HG03565 (cell line): ENCODE data around the gene ARHGEF39.

ENCODE experiments used
- ATAC-seq: cut with Tn5 transposase; IDR thresholded peaks from one replicate; pipeline ENCODE4 v1.9.1; 2021; ENCODE audit warnings: mild to moderate bottlenecking, moderate library complexity; ENCODE audit not compliant: unreplicated experiment

The ARHGEF39 gene

DNA sequence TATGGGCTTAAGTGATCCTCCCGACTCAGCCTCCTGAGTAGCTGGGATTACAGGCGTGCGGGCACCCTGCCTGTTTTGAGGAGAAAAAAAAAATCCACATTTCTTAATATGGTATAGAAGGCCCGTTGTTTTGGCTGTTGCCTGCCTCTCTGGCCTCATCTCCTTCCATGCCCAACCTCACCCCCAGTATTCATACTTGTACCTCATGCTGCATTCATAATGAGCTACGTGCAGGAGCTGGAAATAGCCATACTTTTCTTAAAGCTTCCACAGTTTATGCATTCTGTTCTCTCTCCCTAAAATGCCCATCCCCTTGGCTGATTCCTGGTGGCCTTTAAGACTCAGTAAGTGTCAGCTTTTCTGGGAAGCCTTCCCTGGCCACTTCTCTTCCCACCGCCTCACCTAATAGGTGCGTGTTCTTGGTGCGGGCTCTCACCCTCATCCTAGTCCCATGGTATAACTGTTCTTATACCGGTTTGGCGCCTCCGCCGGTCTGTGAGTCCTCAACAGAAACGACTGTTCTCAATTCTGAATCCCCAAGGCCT lies 26.8 kb upstream of the ARHGEF39 start:
- ATAC-seq, result no peak

DNA sequence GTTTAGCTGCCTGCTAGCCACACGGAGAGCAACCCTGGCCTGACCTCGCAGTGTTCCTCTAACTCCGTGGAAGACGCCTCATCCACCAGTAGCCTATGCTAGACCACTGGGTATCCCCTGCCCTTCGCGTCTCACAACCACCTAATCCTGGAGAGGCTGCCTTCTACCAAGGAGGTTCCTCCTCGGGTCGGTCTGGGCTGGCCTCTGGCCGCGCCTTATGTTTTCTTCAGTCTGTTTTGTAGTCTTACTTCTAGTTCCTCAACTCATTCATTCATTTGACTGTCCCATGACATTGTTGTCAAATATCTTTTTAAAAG lies 26.3 kb upstream of the ARHGEF39 start:
- ATAC-seq, result no peak

DNA sequence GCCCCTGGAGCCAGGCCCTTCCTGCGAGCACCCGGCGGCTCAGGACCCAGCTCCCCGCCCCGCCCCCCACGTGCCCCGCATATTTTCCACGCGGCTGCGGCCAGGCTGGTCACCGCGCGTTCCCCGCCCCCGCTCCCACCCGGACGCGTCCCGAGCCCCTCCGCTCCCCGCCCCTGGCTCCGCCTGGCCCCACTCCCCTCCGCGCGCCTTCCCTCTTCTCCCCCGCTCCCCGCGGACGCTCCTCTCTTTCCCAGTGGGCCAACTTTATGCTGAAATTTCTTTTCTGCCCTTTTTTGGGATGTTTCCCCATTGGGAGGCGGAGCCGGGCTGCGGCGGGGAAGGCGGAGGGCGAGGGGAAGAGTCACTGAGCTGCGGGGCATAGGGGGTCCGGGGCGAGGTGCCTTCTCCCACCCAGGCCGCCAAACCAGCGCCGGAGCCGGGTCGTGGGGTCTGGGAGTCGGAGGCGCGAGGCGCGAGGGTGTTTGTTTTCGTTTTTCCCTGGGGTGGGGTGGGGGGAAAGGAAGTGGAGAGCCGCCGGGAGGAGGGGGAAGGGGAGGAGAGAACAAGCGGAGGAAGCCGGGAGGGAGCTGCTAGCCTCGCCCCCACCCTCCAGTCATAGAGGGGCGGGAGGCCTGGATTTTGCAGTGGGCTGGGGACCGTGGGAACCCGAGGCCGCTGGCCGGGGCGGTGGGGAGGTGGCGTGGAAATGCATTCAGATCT lies 25.8 kb upstream of the ARHGEF39 start:
- no peak for ATAC-seq

DNA sequence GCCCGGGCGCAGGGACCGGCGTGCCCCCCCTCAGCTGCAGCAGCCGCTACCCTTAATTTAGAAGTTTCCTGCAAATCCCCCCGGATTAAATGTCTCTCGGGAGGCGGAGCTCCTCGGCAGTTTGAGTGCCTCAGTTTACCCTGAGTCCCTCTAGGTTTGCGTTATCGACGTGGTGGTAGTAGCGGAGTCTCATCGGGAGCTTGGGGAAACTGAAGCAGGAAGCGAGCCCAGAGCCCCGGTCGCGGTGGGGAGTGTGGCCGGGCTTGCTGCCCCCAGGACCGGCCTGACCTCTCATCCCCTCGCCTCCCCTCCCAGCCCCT lies 25.3 kb upstream of the ARHGEF39 start:
- no peak for ATAC-seq

DNA sequence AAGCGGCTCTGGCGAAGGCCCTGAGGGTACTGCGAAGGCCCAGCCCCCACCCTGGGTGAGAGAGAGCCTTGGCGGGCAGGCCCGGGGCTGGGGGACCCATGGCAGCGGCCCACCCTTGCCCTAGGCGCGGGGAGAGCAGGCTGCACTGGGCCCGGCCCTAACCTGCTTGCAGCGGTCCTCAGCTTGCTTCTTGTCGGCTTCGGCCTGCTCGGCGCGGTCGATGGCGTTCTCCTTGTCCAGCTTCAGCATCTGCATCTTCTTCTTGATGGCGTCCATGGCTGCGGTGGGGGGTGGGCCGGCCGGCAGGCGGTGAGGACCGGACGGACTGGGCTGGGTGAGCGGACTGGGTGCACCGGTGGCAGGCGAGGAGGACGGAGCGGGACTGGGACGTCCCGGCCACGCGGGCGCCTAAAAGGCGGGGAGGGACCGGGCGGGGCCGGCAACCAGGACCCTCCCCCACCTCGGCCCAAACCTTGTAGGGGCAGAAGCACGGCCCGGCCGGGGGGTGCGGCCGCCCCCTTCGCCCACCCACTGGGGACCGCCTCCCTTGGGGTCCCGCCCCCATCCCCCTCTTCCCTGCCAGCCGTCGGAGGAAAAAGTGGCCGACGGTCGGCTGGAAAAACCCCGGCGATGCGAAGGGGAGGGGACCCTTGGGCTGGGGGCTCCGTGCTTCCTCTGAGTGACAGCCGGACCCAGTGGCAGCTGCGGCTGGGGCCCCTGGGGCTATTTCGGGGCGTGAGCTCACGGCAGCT lies 24.7 kb upstream of the ARHGEF39 start, which contains the start of gene TPM2:
Gene TPM2 (minus strand): TSS at position 384 of the 752 bp plus-strand sequence. CDS start 108 bp downstream, at position 276.
- no peak for ATAC-seq

DNA sequence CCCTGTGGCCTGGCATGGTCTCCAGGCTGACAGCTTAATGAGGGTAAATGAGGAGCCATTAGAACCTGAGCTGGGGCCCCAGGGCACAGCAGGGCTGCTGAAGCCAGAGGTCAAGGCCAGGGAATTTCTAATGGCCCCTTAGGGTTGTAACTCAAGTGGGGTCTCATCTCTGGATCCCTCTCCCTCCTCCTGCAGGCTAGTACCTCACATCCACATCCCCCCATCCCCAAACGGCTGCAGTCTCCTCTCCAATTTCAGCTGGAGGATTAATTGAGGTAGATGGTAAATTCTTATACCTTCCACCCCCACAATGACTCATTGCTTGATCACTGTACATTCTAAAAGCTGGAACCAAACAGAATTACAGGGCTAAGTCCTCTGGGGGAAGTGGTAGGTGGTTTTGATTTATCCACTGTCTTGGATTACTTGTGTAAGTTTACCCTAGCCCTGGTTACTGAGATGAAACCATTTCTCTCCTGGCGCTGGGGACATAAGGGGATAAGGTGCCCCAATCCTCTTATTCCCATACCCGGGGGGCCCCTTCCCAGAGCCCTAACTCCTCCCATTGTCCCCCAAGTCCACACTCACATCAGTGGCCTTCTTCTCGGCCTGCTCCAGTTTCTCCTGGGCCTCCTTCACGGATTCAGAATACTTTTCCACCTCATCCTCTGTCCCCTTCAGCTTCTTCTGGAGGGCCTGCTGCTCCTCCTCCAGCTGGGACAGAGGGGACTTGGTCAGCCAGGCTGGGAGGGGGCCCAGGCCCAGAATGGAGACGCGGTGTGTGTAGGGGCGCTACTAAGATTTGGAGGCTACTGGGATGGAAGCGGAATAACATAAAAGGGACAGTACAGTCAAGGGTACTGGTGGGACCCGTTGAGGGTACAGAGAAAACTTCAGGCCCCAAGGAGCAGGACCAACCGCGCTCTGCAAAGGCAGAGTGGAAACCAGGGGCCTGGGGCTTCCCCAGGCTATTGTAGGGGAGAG lies 23.9 kb upstream of the ARHGEF39 start:
- ATAC-seq, result no peak

DNA sequence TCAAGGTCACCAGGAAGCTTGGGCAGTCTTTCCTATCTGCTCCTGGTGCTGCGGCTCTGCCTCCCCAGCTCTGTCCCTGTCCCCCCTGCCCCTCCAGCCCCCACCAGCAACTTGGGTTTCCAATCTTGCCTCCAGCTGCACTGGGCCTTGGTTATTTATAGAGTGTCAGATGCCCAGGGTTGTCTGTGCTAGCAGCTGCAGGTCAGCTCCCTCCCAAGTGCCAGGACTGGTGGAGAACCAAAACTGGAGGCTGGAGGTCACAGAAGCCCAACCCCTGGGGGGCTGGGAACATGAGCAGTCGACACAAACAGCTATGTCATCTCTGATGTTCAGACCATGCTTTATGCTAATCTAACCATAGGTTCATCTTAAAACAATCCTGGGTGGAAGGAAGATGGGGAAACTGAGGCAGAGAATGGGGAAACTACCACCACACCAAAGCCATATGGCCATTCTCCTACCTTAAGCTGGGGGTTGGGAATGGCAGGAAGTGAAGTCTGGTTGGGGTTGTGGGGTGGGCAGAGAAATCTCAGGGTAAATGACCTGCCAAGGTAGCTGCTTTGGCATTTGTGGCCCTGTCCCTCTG lies 23.1 kb upstream of the ARHGEF39 start:
- ATAC-seq, result no peak

DNA sequence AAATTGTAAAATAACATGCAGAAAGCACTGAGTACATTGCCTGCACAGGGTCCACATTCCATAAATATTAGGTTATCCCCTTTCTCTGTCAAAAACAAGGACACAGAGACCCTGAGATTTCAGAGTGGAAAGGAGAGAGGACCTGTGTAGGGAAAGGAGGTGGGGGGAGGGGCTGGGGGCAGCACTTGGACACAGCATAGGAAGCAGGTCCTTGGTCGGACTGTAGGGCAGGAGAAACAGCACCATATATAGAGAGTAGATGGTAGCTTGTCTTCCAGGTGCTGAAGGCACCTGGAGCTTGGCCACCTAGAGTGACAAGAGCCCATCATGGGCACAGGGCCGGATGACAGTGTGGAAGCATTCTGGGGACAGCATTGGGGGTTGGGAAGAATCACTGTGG lies 22.3 kb upstream of the ARHGEF39 start:
- ATAC-seq, result no peak

DNA sequence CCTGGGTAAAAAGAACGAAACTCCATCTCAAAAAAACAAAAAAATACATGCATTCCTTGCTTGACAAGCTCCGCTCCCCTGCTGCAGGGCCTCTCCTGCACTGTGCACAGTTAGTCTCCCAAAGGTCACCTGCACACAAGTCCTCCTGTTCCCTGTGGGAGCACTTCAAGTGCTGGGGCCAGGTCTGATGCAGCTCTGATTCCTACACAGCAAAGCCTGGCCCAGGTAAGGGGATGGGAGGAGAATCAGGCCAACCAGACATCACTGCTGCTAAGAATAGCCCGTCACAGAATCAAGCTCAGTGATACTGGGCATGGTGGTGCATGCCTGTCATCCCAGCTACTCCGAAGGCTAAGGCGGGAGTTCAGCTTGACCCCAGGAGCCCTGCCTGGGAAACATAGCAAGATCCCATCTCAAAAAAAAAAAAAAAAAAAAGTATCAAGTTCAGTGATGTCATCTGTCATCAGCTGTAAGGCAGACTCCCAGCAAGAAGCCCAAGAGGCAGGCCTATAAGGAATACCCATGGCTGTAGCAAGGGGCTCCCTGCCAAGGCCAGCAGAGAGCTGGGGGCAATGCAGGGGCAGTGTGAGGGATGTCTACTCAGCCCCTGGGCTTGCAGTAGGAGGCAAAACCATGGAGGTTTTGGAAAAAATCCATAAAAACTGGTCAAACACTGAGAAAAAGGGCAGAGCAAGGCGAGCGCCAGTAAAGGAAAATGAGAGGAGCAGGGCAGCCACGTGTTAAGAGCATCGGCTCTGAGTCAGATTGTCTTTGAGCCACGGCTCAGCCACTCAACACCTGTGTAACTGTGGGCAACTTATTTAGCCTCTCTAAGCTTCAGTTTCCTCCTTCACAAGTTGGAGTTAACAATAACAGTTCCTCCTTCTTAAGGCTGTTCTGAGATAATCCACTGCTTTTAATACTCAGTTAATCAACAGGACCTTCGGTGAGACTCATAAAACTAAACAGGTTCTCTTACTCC lies 21.5 kb upstream of the ARHGEF39 start:
- no peak for ATAC-seq

DNA sequence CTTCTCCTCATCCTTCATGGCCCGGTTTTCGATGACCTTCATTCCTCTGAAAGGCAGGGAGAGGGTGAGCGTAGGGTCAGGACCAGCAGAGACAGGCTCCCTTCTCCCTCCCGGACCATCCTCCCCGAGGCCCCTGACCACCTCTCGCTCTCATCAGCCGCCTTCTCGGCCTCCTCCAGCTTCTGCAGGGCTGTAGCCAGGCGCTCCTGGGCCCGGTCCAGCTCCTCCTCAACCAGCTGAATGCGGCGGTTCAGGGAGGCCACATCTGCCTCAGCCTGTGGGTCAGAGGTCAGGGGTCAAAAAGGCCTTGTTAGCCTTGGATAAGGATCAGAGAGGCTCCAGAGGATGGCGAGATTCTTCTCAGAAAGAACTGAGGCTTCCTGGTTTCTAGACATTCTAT lies 20.5 kb upstream of the ARHGEF39 start:
- no peak for ATAC-seq

DNA sequence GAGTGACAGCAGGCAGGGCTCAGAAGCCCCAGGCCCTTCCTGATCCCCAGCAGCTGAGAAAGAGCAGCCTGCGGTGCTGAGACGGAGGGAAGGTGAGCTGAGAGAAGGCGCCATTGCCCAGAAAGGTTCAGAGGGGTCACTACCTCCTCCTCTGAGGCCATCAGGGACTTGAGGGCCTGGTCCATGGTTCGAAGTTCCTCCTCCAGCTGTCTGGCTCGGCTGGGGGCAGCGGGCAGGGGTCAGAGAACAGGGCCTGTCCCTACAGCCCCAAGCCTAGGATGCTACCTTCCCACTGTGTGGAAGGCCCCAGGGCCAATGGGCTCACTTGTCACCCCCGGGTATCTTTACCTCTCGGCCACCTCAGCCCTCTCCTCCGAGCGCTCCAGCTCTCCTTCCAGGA lies 19.9 kb upstream of the ARHGEF39 start:
- no peak for ATAC-seq

DNA sequence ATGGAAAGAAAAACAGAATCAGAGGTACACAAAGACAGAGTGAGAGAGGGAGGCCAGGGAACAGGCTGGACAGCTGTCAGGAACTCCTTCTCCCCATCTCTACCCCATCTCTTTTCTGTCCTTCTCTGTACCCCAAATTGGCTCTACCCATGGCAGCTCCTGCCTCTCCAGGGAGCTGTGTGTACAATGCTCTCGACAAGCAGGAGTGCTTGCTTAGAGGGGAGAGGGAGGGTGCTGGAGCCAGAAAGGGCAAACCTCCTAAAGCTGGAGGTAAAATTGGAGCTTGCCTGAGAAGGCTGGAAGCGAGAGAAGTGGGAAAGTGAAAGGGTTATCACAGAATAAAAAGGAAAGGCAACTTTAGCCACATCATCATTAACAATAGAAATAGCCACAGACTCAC lies 18.3 kb upstream of the ARHGEF39 start:
- ATAC-seq, result no peak

DNA sequence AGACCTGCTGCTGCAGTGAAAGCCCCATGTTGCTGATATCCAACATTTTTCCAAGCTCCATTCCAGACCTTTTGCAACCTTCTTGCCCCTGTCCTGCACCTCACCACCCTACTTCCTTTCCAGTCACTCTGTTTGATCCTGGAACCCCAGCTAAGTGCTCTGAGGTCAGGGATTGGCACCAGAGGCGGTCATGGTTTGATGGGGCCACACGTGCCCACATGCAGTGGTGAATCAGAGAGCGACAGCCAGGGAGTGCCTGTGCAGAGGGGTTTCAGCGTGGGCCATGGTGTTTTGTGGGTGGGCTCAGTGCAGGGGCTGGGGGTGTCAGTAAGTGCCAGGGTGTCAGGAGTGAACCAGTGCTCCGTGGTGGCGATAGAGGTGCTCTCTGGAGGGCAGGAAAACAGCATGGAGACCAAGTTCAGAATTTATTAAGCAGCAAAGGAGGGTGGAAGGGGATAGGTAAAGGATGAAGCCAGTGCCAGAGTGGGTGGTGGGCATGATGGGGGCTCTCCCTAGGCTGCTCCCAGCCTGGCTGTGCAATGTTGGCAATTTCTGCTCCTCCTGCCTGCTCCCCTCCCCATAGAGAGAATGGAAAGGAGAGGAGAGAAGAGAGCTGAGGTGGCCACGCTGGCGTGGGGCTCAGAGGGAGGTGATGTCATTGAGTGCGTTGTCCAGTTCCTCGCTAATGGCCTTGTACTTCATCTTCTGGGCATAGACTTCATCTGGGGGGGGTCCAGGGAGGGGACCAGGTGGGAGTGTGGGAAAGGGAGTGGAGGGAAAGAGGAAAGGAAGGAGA lies 17.7 kb upstream of the ARHGEF39 start:
- no peak for ATAC-seq

DNA sequence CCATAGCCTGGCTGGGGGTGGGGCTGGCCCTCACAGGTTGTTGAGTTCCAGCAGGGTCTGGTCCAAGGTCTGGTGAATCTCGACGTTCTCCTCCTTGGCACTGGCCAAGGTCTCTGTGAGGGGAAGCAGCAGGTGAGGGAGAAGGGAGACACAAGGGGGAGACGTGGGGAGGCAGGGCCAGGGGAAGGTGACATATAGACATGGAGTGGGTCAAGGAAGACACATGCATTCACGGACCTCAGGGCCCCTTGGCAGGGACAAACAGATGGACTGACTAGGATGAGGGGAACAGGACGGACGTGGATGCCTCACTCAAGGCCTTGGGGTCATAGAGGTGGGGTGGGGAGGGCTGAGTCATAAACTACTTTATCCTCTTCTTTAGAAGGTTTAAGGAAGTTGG lies 17.1 kb upstream of the ARHGEF39 start:
- ATAC-seq, result no peak

DNA sequence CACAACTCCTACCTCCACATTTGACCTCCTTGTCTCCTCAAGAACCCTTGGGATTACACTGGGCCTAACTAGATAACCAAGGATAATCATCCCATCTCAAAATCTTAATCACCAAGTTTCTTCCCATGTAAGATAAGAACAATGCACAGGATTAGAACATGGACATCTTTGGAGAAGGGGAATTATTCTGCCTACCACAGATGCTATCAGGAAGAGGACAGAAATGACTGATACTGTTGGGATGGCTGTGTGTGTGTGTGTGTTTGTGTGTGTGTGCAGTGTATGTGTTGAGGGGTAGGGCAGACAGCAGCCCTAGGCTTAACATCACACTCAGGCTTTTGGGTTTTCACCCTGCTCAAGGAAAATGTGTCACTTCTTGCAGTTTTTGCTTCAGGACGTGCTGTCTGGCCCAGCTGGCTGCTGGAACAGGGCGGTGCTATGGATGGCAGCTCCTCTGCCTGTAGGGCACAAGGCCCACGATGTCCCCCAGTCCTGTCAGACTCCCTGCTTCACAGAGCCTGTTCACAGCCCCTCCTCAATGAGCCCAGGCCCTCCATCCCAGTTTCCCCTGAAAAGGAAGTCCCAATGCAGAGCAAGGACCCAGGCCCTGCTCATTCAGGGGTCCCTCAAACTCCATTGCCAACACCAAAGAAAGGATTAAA lies 16.5 kb upstream of the ARHGEF39 start:
- no peak for ATAC-seq

DNA sequence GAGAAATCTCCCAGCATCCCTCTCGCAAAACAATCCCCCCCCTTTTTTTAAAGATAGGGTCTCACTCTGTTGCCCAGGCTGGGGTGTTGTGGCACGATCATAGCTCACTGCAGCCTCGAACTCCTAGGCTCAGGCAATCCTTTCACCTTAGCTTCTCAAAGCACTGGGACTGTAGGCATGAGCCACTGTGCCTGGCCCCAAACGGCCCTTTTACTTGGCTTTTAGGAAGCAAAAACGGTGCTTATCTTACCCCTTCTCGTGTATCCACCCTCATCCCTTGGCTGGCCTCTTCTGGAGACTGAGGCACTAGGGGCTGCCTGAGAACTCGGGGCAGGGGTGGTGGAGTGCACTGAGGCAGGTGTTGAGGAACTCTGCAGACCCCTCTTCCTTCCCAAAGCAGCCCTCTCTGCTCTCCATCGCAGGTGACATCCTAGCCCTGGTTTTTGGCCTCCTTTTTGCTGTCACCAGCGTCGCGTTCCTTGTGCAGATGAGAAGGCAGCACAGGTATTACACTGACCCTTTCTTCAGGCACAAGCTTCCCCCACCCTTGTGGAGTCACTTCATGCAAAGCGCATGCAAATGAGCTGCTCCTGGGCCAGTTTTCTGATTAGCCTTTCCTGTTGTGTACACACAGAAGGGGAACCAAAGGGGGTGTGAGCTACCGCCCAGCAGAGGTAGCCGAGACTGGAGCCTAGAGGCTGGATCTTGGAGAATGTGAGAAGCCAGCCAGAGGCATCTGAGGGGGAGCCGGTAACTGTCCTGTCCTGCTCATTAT lies 15.5 kb upstream of the ARHGEF39 start:
- no peak for ATAC-seq

DNA sequence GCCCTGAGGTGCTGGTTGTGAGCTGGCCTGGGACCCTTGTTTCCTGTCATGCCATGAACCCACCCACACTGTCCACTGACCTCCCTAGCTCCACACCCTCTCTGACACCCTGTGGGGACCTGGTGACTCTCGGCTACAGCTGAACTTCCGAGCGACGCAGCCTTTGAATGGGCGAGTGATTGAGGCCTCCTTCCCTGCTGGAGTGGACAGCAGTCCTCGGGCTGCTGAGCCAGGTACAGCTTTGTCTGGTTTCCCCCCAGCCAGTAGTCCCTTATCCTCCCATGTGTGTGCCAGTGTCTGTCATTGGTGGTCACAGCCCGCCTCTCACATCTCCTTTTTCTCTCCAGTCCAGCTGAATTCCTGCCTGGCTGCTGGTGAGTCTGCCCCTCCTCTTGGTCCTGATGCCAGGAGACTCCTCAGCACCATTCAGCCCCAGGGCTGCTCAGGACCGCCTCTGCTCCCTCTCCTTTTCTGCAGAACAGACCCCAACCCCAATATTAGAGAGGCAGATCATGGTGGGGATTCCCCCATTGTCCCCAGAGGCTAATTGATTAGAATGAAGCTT lies 14.9 kb upstream of the ARHGEF39 start:
- ATAC-seq, result no peak
